WI38 (cell line): ENCODE results near the gene TRAK2.
"Not testable (repeated sequence)": the region's sequence is repeated elsewhere in the genome, so short reads cannot be mapped to it uniquely, and the experiment has no call there.

Source experiments
- H3K4me3 ChIP-seq: 2 replicates; pipeline ENCODE4 v1.5.1; 2011; ENCODE audit warnings: low read depth, mild to moderate bottlenecking, control low read depth, low read length
- CTCF ChIP-seq: IDR thresholded peaks from 2 replicates; pipeline ENCODE4 v1.5.1; 2012; ENCODE audit warnings: low read depth, mild to moderate bottlenecking, control low read depth, low read length

Gene TRAK2

GRCh38 chr2:201401815-201402214 is 49.4 kb downstream of the TRAK2 start:
- TF ChIP-seq CTCF, result no peak
- no peak overlapping the region for H3K4me3 ChIP-seq

GRCh38 chr2:201396595-201396994 is 54.7 kb downstream of the TRAK2 start:
- H3K4me3 ChIP-seq, result no peak overlapping the region
- TF ChIP-seq CTCF, result no peak

GRCh38 chr2:201383136-201383535 is 68.1 kb downstream of the TRAK2 start:
- TF ChIP-seq CTCF, result no peak
- H3K4me3 ChIP-seq, result no peak overlapping the region

- H3K4me3 ChIP-seq, result no peak overlapping the region
- no peak for TF ChIP-seq CTCF
These were observed 72.5 kb downstream of the TRAK2 start for GRCh38 chr2:201378496-201379397.

- TF ChIP-seq CTCF, result no peak
- H3K4me3 ChIP-seq, result no peak overlapping the region
These were observed 74.0 kb downstream of the TRAK2 start for GRCh38 chr2:201377218-201377617.

- no peak overlapping the region for H3K4me3 ChIP-seq
- no peak for TF ChIP-seq CTCF
These were observed 81.5 kb downstream of the TRAK2 start for GRCh38 chr2:201369775-201370174.

GRCh38 chr2:201369318-201369717 is 81.9 kb downstream of the TRAK2 start:
- not testable (repeated sequence) for H3K4me3 ChIP-seq

- TF ChIP-seq CTCF, result no peak
- no peak overlapping the region for H3K4me3 ChIP-seq
These were observed 85.1 kb downstream of the TRAK2 start for GRCh38 chr2:201366146-201366545.
